ACHN (cell line): ENCODE data around the gene MIPEP.
"Not testable (repeated sequence)": the region's sequence is repeated elsewhere in the genome, so short reads cannot be mapped to it uniquely, and the experiment has no call there.

ENCODE experiments used
- DNase-seq: peaks from one replicate; pipeline ENCODE4 v3.0.0-alpha.2; 2015
- in situ Hi-C: cut with HindIII; loops from 2 replicates; pipeline ENCODE4 v1.10.0; 2017; ENCODE audit warnings: low sequenced_read_pairs, low pct_ligation_motif_present, low pct_unique_long_range_greater_than_20kb

Gene MIPEP

DNA sequence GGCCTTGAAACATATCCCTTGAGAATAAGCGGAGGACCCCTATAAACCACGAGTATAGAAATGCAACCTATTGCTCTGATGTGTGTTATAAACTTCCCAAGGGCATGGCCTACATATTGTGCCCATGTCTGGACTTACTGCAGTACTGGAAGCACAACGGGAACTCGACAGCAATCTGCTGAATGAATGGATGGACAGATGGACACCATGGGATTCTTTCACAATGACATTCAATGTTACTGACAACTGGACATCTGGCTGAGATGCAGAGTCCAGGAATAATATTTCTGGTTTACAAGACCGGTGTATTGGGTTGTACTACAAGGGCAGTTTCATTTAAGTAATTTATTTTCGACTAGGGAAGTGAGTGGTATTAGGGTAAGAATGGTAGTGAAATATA, 123.7 kb downstream of the MIPEP start:
- in situ Hi-C loops = no loop called here
- no peak for DNase-seq

DNA sequence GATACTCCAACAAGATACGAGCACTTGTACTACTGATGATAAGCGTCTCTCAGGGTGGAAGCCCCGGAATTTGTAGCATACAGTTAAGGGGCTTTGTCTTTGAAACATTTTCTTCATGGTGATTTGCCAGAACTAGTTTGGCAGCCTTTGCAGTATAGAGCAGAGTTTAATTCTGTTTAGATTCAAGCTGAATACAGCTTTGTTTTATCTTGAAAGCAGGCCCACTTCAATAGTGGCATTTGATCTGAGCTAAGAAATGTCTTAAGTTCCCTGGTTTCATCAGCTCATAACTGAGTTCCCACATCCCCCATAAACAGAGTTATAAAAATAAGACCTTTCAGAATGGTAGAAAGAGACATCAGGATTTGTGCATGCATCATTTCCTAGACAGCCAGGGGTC, 125.9 kb downstream of the MIPEP start:
- DNase-seq = no peak
- in situ Hi-C loops = no loop called here

DNA sequence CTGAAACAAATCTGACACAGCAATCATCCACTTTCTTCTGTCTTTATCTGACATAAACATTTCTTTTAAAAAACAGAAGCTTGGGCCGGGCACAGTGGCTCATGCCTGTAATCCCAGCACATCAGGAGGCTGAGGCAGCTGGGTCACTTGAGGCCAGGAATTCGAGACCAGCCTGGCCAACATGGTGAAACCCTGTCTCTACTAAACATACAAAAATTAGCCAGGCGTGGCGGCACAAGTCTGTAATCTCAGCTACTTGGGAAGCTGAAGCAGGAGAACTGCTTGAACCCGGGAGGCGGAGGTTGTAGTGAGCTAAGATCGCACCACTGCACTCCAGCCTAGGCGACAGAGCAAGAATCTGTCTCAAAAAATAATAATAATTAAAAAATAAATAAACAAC, 127.4 kb downstream of the MIPEP start:
- DNase-seq, in situ Hi-C loops: not testable (repeated sequence)

DNA sequence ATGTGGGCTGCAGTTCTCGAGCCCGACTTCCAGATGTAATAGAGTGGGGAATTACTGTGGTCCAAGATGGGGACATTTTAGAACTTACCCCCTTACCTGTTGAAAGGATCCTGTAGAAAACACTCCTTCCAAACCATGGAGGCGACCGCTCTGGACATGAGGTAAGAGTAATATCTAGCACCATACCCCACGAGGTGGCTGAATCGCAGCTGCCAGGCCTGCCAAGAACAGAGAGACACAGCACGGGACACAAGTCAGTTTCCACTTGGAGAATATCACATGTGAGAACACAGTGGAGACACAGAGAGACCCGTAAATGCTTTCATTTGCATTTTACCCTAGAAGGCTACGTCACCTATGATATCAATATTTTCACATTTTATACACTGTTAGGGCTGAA, 129.2 kb downstream of the MIPEP start:
- in situ Hi-C loops = no loop called here
- no peak for DNase-seq

DNA sequence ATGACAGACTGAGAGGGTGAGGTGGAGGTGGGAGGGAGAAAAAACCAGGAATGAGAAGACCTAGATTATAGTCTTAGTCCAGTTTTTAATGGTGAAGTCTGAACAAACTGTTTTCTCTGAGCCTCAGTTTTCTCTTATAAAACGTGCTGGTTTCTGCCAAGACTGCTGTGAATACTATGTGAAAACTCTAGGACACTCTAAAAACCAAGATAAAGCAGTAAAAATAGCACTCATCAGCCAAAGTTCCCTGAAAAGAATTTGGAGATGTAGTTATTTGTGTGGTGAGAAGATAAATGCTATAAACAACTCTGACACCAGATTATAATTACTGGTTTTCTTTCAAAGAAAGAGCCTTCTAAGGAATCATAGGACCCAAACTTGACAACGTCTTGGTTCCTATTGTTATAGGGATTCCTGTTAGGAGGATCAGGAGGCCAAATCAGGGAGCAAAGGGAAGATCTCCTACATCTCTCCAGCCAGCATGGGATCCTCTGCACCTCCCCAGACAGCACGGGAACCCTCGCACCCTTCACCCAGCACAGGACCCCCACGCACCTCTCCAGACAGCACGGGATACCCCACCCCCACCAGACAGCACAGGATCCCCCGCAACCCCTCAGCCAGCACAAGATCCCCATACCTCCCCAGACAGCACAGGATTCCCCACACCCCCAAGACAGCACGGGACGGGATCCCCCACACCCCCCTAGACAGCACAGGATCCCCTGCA, 130.2 kb downstream of the MIPEP start:
- in situ Hi-C loops = no loop called here
- no peak for DNase-seq

DNA sequence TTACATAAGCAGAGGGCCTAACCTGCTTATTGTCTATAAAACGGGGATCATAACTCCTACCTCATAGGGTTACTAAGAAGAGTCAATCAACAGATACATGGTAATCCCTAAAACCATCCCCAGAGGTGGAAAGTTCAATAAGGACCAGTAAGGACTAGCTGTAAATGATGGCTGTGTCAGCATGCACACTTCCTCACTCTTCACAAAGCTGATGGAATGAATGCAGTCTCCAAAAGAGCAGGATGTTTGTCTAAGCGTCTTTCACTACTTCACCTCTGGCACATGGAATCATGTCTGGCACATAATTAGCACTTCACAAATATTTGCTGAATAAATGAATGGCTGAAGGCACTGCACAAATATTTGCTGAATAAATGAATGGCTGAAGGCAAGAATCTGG, 134.2 kb downstream of the MIPEP start:
- in situ Hi-C loops = no loop called here
- DNase-seq = no peak

DNA sequence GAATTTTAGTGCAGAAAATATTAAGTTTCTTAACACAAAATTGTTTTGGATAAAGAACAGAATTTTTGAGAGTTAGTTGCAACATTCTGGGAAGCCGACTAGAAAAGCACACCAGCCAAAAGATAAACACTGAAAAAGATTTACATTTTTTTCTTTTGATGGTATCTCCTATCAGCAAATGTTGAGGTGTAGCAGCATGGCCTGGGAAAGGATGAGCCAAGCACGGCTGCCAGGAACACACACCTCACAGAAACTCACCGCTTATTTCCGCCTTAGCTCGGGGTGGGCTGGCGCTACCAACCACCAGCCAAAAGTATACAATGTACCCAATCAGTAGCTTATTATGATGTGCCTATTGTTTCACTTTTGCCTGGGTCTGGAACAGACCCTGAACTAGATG, 134.7 kb downstream of the MIPEP start:
- in situ Hi-C loops = no loop called here
- no peak for DNase-seq

DNA sequence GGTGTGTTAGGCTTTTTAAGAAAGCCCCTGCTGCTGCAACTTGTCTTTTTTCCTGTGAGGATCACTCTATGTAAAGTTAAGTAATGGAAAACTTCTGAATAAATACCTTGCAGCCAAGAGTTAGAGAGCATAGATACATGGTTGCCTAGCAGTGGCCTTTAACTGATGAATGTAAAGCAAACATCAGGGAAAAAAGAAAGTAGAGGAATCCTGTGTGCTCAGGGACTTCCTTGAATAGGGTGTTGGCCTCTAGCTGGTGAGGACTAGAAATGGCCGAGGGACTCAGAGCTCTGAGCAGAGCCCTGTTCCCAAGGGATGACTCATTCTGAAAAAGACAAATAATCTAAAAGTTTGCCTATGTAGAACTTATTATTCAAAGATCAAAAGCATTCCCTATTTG, 135.7 kb downstream of the MIPEP start:
- DNase-seq = no peak
- in situ Hi-C loops = no loop called here

DNA sequence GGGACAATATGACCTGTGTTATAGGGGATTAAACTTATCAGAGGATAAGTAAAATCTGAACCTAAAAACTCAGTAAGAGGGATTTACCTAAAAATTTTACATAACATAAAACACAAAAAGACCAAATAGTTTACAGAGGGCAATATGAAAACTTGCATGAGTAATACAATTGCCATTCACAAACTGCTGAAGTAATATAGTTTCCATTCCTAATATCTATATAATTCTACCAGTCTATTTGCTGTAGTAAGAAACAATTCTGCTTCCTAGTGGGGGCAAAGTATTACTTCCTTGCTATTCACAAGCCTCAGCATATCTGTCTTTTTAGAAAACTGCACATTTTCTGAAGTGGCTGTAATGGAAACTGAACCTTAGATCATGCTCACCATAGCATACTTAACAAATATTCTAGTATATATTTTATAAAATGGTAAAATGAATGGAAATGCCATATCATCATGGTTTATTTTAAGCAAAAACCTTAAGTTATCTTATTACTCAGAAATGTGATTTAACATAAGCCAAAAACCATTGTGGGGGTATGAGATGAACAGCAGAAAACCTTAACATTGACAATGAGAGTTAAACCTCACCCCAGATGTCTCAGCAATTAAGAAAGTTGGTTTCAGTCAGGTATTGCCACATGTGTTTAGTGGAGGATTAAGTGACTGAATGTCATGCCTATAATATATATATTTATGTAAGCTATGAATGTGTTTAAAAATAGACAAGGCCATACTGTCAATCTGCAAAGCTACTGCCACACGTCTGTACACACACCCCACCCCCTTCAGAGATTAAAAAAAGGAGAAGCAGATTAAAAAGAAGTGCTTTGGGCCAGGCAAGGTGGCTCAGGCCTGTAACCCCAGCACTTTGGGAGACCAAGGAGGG, 136.8 kb downstream of the MIPEP start:
- no peak for DNase-seq
- in situ Hi-C loops = no loop called here

DNA sequence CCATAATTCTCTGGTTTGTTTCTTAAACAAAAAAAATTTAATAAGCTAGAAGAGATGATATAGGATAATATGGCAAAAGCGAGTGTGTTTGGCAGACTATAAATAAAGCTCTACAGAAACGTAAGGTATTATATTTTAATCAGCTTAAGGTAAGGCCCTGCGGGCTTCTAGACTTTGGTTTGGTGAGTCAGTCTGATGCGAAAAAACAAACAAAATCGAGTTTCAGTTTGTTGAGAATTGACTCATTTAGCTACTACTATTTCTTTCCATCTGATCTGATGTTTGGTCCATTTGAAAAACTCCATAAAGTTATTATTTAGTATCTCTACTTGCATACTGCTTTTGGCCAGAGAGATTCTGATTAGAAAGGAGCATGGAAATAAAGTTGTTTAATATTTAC, 138.0 kb downstream of the MIPEP start:
- in situ Hi-C loops = no loop called here
- no peak for DNase-seq

DNA sequence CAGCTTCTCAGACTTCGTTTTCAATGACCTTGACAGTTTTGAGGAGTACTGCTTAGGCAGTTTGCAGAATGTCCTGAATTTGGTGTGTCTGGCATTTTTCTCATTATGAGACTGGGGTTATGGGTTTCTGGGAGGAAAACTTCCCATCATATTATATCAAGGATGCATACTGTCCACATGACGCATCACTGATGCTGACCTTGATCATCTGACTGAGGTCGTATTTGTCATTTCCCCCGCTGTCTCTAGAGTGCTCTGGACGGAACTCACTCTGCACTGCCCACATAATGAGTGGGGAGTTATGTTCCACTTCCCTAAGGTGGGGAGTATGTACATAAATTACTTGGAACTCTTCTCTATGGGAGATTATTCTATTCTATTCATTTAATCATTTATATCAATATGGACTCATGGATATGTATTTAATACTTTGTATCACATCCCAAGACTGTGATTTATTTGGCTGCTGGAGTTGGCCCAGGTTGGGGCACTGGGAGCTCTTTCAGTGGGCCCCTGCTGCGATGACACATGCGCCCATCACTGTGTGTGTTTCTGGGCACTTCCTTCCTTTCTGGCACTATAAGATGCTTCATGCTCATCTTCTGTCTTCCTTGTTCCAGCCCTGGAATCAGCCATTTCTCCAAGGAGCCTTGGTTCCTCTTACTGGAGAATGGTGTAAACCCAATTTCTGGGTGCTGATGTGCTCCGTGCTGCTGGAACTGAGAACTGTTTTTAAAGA, 138.6 kb downstream of the MIPEP start:
- in situ Hi-C loops = no loop called here
- DNase-seq = no peak

DNA sequence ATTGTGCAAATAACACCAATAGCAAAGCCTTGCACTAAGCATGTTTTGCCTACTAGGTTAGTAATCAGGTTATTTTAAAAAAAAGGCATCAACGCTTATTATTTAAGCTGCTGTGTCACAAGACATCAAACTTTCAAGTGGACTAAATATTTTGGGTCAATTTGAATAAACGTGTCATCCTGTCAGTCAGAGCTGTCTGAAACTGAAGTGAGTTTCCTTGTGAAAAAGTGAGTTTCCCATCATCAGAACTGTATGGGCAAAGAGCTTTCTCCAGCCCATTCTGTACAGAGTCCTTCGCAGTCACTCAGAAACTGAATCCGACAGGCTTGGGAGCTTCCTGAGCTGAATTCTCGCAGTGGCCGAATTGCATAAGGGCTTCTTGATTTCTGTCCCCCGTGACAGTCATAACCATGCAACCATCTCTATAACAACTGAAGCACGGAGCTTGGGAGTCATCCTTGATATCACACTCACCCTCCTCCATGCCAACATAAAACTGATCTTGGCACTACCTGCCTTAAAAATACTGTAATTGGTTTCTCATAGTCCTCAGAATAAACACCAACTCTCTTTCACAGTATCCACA, 139.8 kb downstream of the MIPEP start:
- in situ Hi-C loops = no loop called here
- no peak for DNase-seq

DNA sequence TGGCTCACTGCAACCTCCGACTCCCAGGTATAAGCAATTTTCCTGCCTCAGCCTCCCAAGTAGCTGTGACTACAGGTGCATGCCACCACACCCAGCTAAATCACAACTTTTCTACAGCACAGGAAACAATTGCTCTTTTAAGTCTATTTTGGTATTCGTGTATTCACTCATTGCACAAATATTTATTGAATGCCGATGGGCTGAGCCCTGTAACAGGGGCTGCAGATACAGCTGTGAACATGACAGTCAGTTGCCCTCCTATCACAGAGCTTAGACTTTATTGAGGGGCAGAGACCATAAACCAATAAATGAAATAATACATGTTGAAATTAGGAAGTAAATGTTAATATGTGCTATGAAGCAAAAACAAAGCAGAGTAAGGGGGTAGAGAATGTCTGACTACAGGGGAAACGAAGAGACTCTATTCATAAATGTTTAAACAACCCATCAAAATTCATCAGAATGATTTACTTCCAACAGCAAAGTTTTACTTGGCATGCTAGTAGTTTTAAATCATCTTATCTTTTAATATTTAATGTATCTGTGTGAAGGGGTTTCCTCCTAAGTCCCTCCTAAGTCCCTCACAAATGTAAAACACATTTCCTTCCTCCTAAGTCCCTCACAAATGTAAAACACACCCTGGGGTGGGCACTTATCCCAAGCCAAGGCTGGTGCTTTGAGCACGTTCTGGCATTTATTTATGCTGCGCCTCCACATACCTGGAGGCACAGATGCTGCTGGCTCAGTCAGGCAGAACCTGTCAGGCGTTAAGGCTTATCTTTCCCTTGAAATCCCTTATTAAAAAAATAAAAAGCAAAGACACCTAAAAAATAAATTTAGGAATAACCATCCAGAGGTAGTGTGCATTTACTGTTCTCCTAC, 140.8 kb downstream of the MIPEP start:
- no peak for DNase-seq
- in situ Hi-C loops = no loop called here

DNA sequence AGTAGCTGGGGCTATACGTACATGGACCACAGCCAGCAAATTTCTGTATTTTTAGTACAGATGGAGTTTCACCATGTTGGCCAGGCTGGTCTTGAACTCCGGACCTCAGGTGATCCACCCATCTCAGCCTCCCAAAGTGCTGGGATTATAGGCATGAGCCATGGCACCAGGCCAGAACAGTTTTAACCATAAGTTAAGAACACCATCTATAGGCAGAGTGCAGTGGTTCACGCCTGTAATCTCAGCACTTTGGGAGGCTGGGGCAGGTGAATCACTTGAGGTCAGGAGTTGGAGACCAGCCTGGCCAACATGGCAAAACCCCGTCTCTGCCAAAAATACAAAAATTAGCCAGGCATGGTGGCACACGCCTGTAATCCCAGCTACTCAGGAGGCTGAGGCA, 143.1 kb downstream of the MIPEP start:
- DNase-seq, in situ Hi-C loops: not testable (repeated sequence)

DNA sequence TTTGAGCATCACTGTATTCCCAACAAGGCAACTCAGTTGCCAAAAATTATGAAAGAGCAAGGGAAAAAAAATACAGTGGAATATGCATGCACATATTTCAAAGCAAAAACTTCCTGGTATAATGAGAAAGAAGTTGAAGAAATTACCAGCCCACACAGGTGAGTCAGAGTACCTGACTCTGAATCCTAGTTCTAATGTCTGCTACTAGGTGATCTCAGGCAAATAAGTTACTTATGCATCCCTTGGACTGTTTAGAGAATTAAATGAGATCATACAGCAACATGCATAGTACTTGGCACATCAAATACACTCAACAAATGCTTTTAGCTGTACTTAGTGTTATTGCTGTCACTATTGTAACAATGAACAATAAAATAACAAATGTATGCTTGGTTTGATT, 144.9 kb downstream of the MIPEP start:
- in situ Hi-C loops = no loop called here

DNA sequence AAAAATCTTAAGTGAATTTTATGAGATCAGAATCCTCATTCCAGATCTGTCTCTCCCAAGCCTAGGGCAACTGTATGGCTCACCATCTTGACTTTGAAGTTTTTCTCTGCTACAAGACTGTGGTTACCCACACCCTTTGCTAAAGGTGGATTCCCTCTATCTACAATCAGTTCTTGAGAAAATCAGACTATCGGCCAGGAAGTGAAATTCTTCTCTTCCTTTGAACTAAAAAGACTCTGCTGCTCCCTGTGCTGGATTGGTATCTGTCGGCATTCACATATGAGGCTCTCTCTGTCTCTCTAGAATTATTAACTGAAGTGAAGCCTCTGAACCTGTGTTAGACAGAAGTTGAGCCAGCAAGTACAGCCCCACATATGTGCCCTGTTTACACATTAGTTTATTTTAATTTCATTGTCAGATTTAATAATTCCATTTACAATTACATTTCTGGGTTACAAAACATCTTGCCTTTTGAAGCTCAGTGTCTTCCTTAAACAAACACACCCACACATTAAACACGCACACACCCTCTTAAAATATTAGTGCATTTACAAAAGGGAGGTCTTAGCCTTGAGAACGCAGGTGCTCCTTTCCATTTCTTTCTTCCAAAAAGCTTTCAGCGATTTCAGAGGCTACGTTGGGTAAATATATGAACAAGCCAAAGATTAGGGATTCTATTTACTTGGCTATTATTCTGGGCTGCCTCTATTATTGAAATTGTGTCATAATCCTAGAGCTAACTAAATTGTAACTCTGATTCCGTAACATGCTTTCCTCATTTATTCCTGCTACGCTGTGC, 145.7 kb downstream of the MIPEP start:
- no peak for DNase-seq
- in situ Hi-C loops = no loop called here

More for the DNA sequence above, 144.9 kb downstream of the MIPEP start:
- DNase-seq = no peak

DNA sequence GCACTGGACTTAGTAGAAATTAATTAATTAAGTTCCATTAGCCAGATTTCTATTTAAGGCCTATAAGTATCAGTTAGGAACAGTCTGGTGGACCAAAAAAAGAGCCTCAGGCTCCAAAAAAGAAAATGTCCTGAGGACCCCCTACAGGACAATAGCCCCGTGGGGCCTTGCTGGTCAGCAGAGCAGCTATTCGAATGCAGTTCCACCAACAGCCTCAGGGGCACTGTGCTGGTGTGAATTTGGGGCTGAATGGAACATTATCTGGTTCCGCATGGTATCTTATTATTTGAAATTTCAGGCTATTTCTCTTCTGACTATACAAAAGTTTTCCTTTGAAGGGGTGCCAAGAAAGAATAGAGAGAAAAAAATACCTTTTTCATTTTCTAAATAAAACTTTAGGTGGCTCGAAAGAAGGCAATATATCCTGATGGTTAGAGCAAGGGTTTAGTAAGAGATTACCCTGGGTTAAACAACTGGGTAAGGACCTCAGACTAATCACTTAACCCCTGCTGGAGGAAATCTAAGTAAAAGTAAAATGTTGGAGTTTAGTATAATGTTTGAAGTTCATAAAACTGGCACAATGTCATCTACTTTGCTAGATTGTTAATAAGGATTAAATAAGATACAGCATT, 147.2 kb downstream of the MIPEP start:
- in situ Hi-C loops = no loop called here
- peak; percentile 50 for DNase-seq
